Cardiac fibroblast (primary cell): ENCODE data around the gene RASSF4.
A peak's percentile ranks its signal among the peaks of the same experiment; 100 is the strongest.

Experiments used
- DNase-seq, 2 donors: peaks; one replicate each; pipeline versions ENCODE4 v3.0.0 to v3.0.0-alpha.2; 2010; ENCODE audit warnings: low read depth in 2 of 2
- H3K4me3 ChIP-seq, 2 donors: replicated peaks in 1 of 2; 1 replicate in 1 of 2; 2 replicates in 1 of 2; pipeline ENCODE4 v1.5.1; 2011; ENCODE audit warnings: low read depth in 2 of 2, low read length in 2 of 2, mild to moderate bottlenecking in 2 of 2, moderate library complexity in 1 of 2
- CTCF ChIP-seq: IDR thresholded peaks from one replicate; pipeline ENCODE4 v1.5.1; 2011; ENCODE audit warnings: low read depth, mild to moderate bottlenecking, low read length, inconsistent platforms

Gene RASSF4

GRCh38 chr10:44993226-44993921 lies 33.8 kb downstream of the RASSF4 start:
- no peak overlapping the region for H3K4me3 ChIP-seq
- no peak for DNase-seq

GRCh38 chr10:44993922-44994751 lies 34.5 kb downstream of the RASSF4 start:
- DNase-seq = peak; percentile 76 to 79
- TF ChIP-seq CTCF = no peak
- H3K4me3 ChIP-seq = no peak overlapping the region

More at GRCh38 chr10:44993226-44993921, 33.8 kb downstream of the RASSF4 start:
- TF ChIP-seq CTCF = no peak

- TF ChIP-seq CTCF = no peak
- DNase-seq = no peak
- no peak overlapping the region for H3K4me3 ChIP-seq
These were observed 35.3 kb downstream of the RASSF4 start for GRCh38 chr10:44994752-44995530.

GRCh38 chr10:44995581-44995913 lies 35.9 kb downstream of the RASSF4 start:
- no peak overlapping the region for H3K4me3 ChIP-seq
- TF ChIP-seq CTCF = no peak

GRCh38 chr10:44995914-44996669 lies 36.5 kb downstream of the RASSF4 start:
- TF ChIP-seq CTCF = no peak
- peak; percentile 74 to 89 for DNase-seq

More at GRCh38 chr10:44995581-44995913, 35.9 kb downstream of the RASSF4 start:
- no peak for DNase-seq

GRCh38 chr10:44997105-44997748 lies 37.6 kb downstream of the RASSF4 start:
- no peak overlapping the region for H3K4me3 ChIP-seq
- no peak for DNase-seq
- TF ChIP-seq CTCF = no peak

More at GRCh38 chr10:44995914-44996669, 36.5 kb downstream of the RASSF4 start:
- no peak overlapping the region for H3K4me3 ChIP-seq
